Esophagus squamous epithelium (tissue), 4 donors: ENCODE measurements around the gene PPFIA4.

Experiments
- CTCF ChIP-seq, 6 experiments: fragments of 450-650 bp in 4 of 6; fragments of 200-600 bp in 2 of 6; sonication (generic) in 2 of 6; IDR thresholded peaks; one replicate each; pipeline ENCODE4 v1.5.1; 2016 to 2019; ENCODE audit warnings: antibody characterized with exemption in 6 of 6, mild to moderate bottlenecking in 4 of 6, moderate library complexity in 4 of 6
- POLR2A ChIP-seq, 4 donors: fragments of 450-650 bp; IDR thresholded peaks; one replicate each; pipeline ENCODE4 v1.6.1; 2017; ENCODE audit warnings: antibody characterized with exemption in 4 of 4, mild to moderate bottlenecking in 4 of 4, moderate library complexity in 3 of 4

DNA sequence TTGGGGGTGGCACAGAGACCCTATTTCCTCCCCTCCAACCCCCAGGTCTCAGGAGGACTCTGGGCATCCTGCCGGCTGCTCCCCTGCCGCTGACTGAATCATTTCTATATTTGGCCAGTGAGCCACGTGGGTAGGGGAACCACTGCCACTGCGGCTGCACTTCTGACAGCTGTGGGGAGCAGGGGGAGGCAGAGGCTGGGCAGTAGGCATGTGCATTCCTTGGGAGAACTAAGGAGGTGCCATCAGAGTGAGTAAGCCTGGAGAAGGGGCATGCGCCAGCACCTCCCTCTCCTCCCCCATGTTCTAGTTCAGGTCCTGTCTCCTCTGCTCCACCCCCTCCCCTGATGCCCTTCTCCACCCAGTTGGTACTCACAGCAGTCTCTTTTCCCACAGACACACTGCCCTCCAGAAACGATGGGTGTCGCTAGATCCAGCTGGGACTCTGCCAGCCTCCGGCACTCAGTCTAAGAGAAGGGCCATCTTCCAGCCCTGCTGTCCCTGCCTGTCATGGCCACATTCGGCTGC lies 12.0 kb downstream of the PPFIA4 start:
- no peak for TF ChIP-seq CTCF (IDR thresholded peaks at IDR 0.05)
- no peak for TF ChIP-seq POLR2A (IDR thresholded peaks at IDR 0.05)
